Thyroid gland (tissue), 4 donors: ENCODE results near the gene CCDC85A. TPM values are rescaled to one million over a fixed set of nuclear protein-coding genes. Genes with fewer than 3 reads are reported as not detected.

ENCODE experiments used
- DNase-seq, 2 donors: peaks; one replicate each; pipeline ENCODE4 v3.0.0-alpha.2; 2019
- H3K27ac ChIP-seq, 3 donors: fragments of 200-600 bp; sonication (generic); 1 replicate in 2 of 3; 2 replicates in 1 of 3; pipeline ENCODE4 v1.5.1; 2016 to 2019; ENCODE audit warnings: mild to moderate bottlenecking in 1 of 3, moderate library complexity in 1 of 3
- H3K27me3 ChIP-seq: fragments of 200-600 bp; sonication (generic); one replicate; pipeline ENCODE4 v1.5.1; 2019
- H3K36me3 ChIP-seq, 2 donors: fragments of 200-600 bp; sonication (generic); one replicate each; pipeline ENCODE4 v1.5.1; 2016 to 2019
- H3K4me1 ChIP-seq, 2 donors: fragments of 200-600 bp; sonication (generic); one replicate each; pipeline ENCODE4 v1.5.1; 2017 to 2019
- H3K4me3 ChIP-seq, 3 donors: fragments of 200-600 bp; sonication (generic); replicated peaks in 1 of 3; 1 replicate in 2 of 3; 2 replicates in 1 of 3; pipeline ENCODE4 v1.5.1; 2016; ENCODE audit warnings: mild to moderate bottlenecking in 1 of 3
- H3K9me3 ChIP-seq: fragments of 200-600 bp; sonication (generic); one replicate; pipeline ENCODE4 v1.5.1; 2017
- POLR2A ChIP-seq, 2 donors: fragments of 450-650 bp; IDR thresholded peaks; one replicate each; pipeline ENCODE4 v1.6.1; 2017; ENCODE audit warnings: antibody characterized with exemption in 2 of 2, mild to moderate bottlenecking in 2 of 2, moderate library complexity in 1 of 2
- WGBS, 2 donors: methylation state at CpG; one replicate each; pipeline ENCODE4 v1.1.5; 2017; 5-methylcytosine and 5-hydroxymethylcytosine counted together
- intact Hi-C: fragments of 100-400 bp; cut with DNase I; formaldehyde crosslinking; loops from one replicate; pipeline ENCODE4 v1.15.1; 2023
- total RNA-seq, 4 donors: library from RNA; depleted of rRNA; stranded (reverse); fragments of >200 nt; gene quantifications; one replicate each; pipeline ENCODE4 v1.2.3, GENCODE V29; 2016
- TF ChIP-seq, protein P1 (sequence below), 6 experiments: fragments of 200-600 bp in 3 of 6; fragments of 450-650 bp in 3 of 6; sonication (generic) in 3 of 6; IDR thresholded peaks; one replicate each; pipeline ENCODE4 v1.5.1; 2016 to 2019; ENCODE audit warnings: antibody characterized with exemption in 6 of 6, mild to moderate bottlenecking in 2 of 6, inconsistent platforms in 1 of 6, moderate library complexity in 1 of 6

Gene CCDC85A
- total RNA-seq, 4 donors from 2014 or later, result 24.5 to 36.4 (median 27.6) TPM

GRCh38 chr2:56204556-56204955, 20.8 kb downstream of the CCDC85A start:
- no peak for DNase-seq
- no peaks in the 10 kb centered on the region for H3K27me3 ChIP-seq
- H3K27ac ChIP-seq, result no peak overlapping the region
- no peaks in the 10 kb centered on the region for H3K9me3 ChIP-seq
- H3K36me3 ChIP-seq, result no peaks in the 10 kb centered on the region
- peaks cover 0 to 4% of the 10 kb centered on the region in 2 donors for H3K4me1 ChIP-seq
- intact Hi-C loops, result no loop called here
- H3K4me3 ChIP-seq, result no peak overlapping the region
- no peak for TF ChIP-seq POLR2A (IDR thresholded peaks at IDR 0.05)
- TF ChIP-seq, protein P1, sequence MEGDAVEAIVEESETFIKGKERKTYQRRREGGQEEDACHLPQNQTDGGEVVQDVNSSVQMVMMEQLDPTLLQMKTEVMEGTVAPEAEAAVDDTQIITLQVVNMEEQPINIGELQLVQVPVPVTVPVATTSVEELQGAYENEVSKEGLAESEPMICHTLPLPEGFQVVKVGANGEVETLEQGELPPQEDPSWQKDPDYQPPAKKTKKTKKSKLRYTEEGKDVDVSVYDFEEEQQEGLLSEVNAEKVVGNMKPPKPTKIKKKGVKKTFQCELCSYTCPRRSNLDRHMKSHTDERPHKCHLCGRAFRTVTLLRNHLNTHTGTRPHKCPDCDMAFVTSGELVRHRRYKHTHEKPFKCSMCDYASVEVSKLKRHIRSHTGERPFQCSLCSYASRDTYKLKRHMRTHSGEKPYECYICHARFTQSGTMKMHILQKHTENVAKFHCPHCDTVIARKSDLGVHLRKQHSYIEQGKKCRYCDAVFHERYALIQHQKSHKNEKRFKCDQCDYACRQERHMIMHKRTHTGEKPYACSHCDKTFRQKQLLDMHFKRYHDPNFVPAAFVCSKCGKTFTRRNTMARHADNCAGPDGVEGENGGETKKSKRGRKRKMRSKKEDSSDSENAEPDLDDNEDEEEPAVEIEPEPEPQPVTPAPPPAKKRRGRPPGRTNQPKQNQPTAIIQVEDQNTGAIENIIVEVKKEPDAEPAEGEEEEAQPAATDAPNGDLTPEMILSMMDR (IDR thresholded peaks at IDR 0.05), result no peak
- WGBS, 2 donors, result 94 to 95% methylated on average over 3 of the region's 3 CpGs

DNA sequence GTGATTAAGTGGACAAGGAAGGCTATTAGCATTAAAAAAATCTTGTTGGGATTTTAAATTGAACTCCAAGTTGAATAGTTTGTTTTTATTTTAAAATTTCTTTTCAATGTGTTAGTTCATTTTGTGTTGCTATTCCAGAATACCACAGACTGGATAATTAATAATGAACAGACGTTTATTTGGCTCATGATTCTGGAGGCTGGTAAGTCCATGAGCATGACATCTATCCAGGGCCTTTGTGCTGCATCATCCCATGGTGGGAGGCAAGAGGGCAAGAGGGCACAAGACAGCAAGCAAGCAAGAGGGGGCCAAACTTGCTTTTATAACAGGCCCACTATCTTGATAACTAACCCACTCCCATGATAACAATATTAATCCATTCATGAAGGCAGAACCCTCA, 22.5 kb downstream of the CCDC85A start:
- 0 to 90% methylated on average over 1 of the region's 1 CpG for WGBS, 2 donors
- Histone ChIP-seq H3K9me3 (no peaks in the 10 kb centered on the region), H3K27ac (no peak overlapping the region), H3K36me3 (no peaks in the 10 kb centered on the region), H3K27me3 (no peaks in the 10 kb centered on the region), H3K4me1 (peaks cover 0 to 4% of the 10 kb centered on the region in 2 donors), H3K4me3 (no peak overlapping the region)
- no peak for TF ChIP-seq POLR2A (IDR thresholded peaks at IDR 0.05)
- TF ChIP-seq, protein P1 (IDR thresholded peaks at IDR 0.05), result no peak
- intact Hi-C loops, result no loop called here
- no peak for DNase-seq

DNA sequence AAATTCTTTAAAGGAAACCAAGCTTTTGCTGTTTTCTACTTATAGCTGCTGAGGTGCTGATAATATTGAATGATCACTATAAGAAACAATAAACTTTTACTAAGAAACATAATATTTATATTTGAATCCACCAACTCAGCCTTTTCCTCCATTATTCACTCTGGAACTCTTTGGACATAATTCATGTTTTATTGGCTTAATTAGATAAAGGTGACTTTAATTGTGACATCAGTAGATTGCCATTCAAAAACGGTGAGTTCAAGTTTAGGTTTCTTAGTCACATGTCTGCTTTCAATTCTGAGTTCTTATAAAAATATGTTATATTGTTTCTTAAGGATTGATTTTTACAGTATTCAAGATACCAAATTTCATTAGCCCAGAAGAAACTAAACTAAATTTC, 24.0 kb downstream of the CCDC85A start:
- Histone ChIP-seq H3K27ac (no peak overlapping the region), H3K4me3 (no peak overlapping the region), H3K4me1 (peaks cover 0 to 3% of the 10 kb centered on the region in 2 donors), H3K9me3 (no peaks in the 10 kb centered on the region), H3K36me3 (no peaks in the 10 kb centered on the region), H3K27me3 (no peaks in the 10 kb centered on the region)
- WGBS, 2 donors, result 83 to 86% methylated on average over 1 of the region's 1 CpG
- no peak for DNase-seq
- intact Hi-C loops, result no loop called here
- TF ChIP-seq, protein P1 (IDR thresholded peaks at IDR 0.05), result no peak
- no peak for TF ChIP-seq POLR2A (IDR thresholded peaks at IDR 0.05)

- whole genome bisulfite sequencing, 2 donors, result 93 to 97% methylated on average over 1 of the region's 1 CpG
- Histone ChIP-seq H3K9me3 (no peaks in the 10 kb centered on the region), H3K36me3 (no peaks in the 10 kb centered on the region), H3K27ac (no peak overlapping the region), H3K4me1 (peaks cover 0 to 3% of the 10 kb centered on the region in 2 donors), H3K4me3 (no peak overlapping the region), H3K27me3 (no peaks in the 10 kb centered on the region)
- no peak for TF ChIP-seq POLR2A (IDR thresholded peaks at IDR 0.05)
- TF ChIP-seq, protein P1 (IDR thresholded peaks at IDR 0.05), result no peak
- DNase-seq, result no peak
- intact Hi-C loops, result no loop called here
Measured at GRCh38 chr2:56208380-56208779, 24.6 kb downstream of the CCDC85A start.

GRCh38 chr2:56209701-56210100, 25.9 kb downstream of the CCDC85A start:
- 85 to 92% methylated on average over 1 of the region's 1 CpG for WGBS, 2 donors
- H3K27ac ChIP-seq, result no peak overlapping the region
- intact Hi-C loops, result no loop called here
- no peaks in the 10 kb centered on the region for H3K27me3 ChIP-seq
- TF ChIP-seq POLR2A (IDR thresholded peaks at IDR 0.05), result no peak
- TF ChIP-seq, protein P1 (IDR thresholded peaks at IDR 0.05), result no peak
- no peaks in the 10 kb centered on the region for H3K36me3 ChIP-seq
- peaks cover 0 to 3% of the 10 kb centered on the region in 2 donors for H3K4me1 ChIP-seq
- H3K4me3 ChIP-seq, result no peak overlapping the region
- DNase-seq, result no peak
- H3K9me3 ChIP-seq, result no peaks in the 10 kb centered on the region
